IPS-20b (cell line): Measurements from ENCODE around the gene TSPAN18.

Source experiments
- H3K27ac ChIP-seq: one replicate; pipeline ENCODE4 v1.5.1; 2013; ENCODE audit warnings: low read length
- H3K27me3 ChIP-seq: 2 replicates; pipeline ENCODE4 v1.6.1; 2013; ENCODE audit warnings: mild to moderate bottlenecking, low read length, inconsistent platforms; ENCODE audit not compliant: insufficient read depth
- H3K36me3 ChIP-seq: 2 replicates; pipeline ENCODE4 v1.6.1; 2013; ENCODE audit warnings: low read depth, mild to moderate bottlenecking, inconsistent platforms, low read length, moderate library complexity; ENCODE audit not compliant: insufficient read depth
- H3K4me1 ChIP-seq: 2 replicates; pipeline ENCODE4 v1.6.1; 2013; ENCODE audit warnings: mild to moderate bottlenecking, control low read depth, inconsistent platforms, low read length, moderate library complexity; ENCODE audit not compliant: insufficient read depth
- H3K4me3 ChIP-seq: 2 replicates; pipeline ENCODE4 v1.5.1; 2013; ENCODE audit warnings: mild to moderate bottlenecking, low read length, inconsistent platforms
- H3K9ac ChIP-seq: 2 replicates; pipeline ENCODE4 v1.6.1; 2013; ENCODE audit warnings: low read depth, mild to moderate bottlenecking, inconsistent platforms, low read length, moderate library complexity
- H3K9me3 ChIP-seq: 2 replicates; pipeline ENCODE4 v1.6.1; 2013; ENCODE audit warnings: mild to moderate bottlenecking, low read depth, low read length, inconsistent platforms; ENCODE audit not compliant: insufficient read depth

The TSPAN18 gene

GRCh38 chr11:44944853-44945235, 218.1 kb downstream of the TSPAN18 start:
- no peak overlapping the region for H3K9ac ChIP-seq
- no peaks in the 10 kb centered on the region for H3K27me3 ChIP-seq
- H3K4me1 ChIP-seq, result peaks cover 22% of the 10 kb centered on the region; the same call in 1 of the 2 replicates
- no peak overlapping the region for H3K4me3 ChIP-seq
- H3K9me3 ChIP-seq, result no peaks in the 10 kb centered on the region
- no peak overlapping the region for H3K27ac ChIP-seq
- no peaks in the 10 kb centered on the region; the same call in 1 of the 2 replicates for H3K36me3 ChIP-seq

GRCh38 chr11:44945666-44946065, 218.9 kb downstream of the TSPAN18 start:
- H3K36me3 ChIP-seq, result no peaks in the 10 kb centered on the region; the same call in 1 of the 2 replicates
- H3K4me3 ChIP-seq, result no peak overlapping the region
- peaks cover 22% of the 10 kb centered on the region; the same call in 1 of the 2 replicates for H3K4me1 ChIP-seq
- H3K27ac ChIP-seq, result no peak overlapping the region
- H3K9ac ChIP-seq, result no peak overlapping the region
- no peaks in the 10 kb centered on the region for H3K9me3 ChIP-seq
- H3K27me3 ChIP-seq, result no peaks in the 10 kb centered on the region

DNA sequence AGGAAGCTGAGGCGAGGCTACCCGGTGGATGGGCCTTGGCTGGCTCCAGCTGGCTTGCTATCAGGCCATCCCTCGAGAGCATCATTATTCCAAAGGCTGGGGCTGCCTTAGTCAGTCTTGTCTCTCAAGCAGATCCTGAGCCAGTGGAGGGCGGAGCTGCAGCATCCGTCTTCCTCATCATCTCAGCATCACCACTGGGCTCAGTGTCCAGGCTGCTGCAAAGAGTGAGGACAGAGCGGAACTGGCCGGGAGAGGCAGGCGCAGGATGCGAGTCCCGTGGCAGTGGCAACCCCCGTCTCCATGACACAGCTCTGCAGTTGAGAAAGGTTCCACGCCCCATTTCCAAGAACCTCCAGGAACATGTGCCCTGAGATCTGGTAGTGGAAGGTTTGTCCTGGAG, 219.5 kb downstream of the TSPAN18 start:
- Histone ChIP-seq H3K27me3 (no peaks in the 10 kb centered on the region), H3K9ac (no peak overlapping the region), H3K27ac (no peak overlapping the region), H3K9me3 (no peaks in the 10 kb centered on the region), H3K4me3 (no peak overlapping the region), H3K36me3 (no peaks in the 10 kb centered on the region), H3K4me1 (peaks cover 25% of the 10 kb centered on the region; the same call in 1 of the 2 replicates)

DNA sequence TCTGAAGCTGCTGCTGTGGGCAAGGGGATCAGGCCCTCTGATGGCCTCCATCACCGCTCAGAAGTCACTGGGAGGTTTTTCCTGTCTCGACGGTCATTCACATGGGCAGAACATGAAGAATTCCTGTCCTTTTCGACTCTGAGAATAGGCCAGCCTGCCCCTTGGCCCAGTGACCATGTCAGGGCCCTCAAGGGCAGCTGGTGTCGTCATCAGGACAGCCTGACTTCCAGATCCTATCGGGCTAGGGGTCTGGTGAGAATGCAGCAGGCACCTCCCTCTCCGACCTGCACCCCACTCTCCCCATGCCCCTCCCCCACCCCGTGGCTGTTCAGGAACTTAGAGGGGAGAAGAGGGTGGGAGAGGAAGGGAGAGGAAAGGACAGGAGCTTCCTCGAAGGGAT, 220.4 kb downstream of the TSPAN18 start:
- no peak overlapping the region for H3K9ac ChIP-seq
- H3K9me3 ChIP-seq, result no peaks in the 10 kb centered on the region
- no peaks in the 10 kb centered on the region for H3K36me3 ChIP-seq
- H3K4me3 ChIP-seq, result no peak overlapping the region
- no peak overlapping the region for H3K27ac ChIP-seq
- no peaks in the 10 kb centered on the region for H3K27me3 ChIP-seq
- H3K4me1 ChIP-seq, result peaks cover 25% of the 10 kb centered on the region; the same call in 1 of the 2 replicates

GRCh38 chr11:44948155-44948554, 221.4 kb downstream of the TSPAN18 start:
- H3K4me1 ChIP-seq, result peaks cover 20% of the 10 kb centered on the region; the same call in 1 of the 2 replicates
- H3K9ac ChIP-seq, result no peak overlapping the region
- H3K27ac ChIP-seq, result no peak overlapping the region
- no peaks in the 10 kb centered on the region for H3K27me3 ChIP-seq
- no peaks in the 10 kb centered on the region for H3K9me3 ChIP-seq
- no peaks in the 10 kb centered on the region for H3K36me3 ChIP-seq
- H3K4me3 ChIP-seq, result no peak overlapping the region

DNA sequence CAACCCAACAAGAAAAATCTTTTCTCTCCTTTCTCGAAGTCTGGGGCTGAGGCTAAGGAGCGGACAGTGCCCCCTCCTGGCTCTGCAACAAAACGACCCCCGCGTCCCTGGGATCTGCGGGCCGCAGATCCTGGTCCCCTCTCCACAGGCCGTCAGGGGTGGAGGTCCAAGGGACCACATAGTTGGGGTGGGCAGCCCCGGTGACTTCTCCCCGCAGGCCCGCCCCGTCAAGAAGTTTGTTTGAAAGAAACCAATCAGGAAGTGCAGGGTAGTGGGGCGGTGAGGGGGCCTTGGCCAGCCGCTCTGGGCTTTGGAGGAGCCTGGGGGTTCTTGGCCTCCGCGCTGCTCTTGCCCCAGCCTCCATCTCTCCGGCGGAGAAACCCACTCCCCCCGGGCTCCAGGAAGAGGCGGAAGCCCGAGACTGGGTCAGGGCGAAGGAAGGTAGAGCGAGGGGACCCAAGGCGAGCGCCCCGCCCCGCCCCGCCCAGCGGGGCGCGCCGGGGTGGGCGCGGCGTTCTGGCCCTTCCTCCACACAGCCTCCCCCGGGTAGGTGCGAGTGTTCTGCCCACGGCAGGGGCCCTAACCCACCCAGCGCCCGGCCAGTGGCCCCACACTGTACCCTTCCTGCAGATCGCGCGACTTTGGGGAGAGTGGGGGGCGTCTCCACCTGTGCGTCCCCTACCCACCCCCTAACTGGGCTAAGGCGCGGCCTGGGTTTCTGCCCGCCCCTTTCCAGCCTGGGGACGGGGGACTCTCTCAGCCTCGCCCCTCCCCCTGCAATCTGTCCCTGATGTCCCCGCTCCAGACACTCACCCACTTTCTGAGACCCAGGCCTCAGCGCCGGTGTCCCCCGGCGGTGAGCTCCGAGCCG, 222.6 kb downstream of the TSPAN18 start:
- peak overlapping the region; percentile 32 for H3K27ac ChIP-seq

DNA sequence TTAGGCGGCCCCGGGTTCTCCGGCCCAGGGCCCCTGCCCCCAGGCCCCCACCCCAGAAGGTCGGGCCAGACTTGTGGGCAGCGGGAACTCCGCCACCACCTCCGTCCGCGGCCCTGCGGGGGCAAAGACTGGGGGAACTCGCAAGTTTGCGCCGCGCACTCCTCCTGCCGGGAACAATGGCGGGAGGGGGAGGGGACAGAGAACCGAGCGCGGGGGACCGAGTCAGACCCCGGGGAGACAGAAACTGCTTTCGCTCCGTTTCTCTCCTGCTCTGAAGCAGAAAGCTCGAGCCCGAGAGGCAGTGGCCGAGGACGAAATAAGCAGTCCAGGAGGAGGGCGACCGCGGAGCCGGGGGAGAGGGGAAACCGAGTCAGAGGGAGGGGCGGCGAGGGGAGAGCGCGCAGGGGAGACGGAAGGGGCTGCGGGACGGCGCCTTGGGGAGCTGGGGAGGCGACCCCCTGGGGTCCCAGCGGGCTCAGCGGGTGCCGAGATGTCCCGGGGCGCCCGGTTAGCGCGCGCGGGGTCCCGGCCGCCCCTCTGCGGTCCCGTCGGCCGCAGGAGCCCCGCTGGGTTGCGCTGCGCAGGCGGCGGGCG, 223.4 kb downstream of the TSPAN18 start:
- Histone ChIP-seq H3K36me3 (no peaks in the 10 kb centered on the region), H3K4me3 (peak overlapping the region; percentile 82), H3K9ac (peak overlapping the region; percentile 83), H3K27ac (peak overlapping the region; percentile 32), H3K9me3 (no peaks in the 10 kb centered on the region), H3K4me1 (peaks cover 18% of the 10 kb centered on the region), H3K27me3 (no peaks in the 10 kb centered on the region)

More for the DNA sequence above, 222.6 kb downstream of the TSPAN18 start:
- peaks cover 16% of the 10 kb centered on the region for H3K4me1 ChIP-seq
- H3K9me3 ChIP-seq, result no peaks in the 10 kb centered on the region
- H3K27me3 ChIP-seq, result no peaks in the 10 kb centered on the region
- no peaks in the 10 kb centered on the region for H3K36me3 ChIP-seq
- peak overlapping the region; percentile 82 for H3K4me3 ChIP-seq
- H3K9ac ChIP-seq, result peak overlapping the region; percentile 83

DNA sequence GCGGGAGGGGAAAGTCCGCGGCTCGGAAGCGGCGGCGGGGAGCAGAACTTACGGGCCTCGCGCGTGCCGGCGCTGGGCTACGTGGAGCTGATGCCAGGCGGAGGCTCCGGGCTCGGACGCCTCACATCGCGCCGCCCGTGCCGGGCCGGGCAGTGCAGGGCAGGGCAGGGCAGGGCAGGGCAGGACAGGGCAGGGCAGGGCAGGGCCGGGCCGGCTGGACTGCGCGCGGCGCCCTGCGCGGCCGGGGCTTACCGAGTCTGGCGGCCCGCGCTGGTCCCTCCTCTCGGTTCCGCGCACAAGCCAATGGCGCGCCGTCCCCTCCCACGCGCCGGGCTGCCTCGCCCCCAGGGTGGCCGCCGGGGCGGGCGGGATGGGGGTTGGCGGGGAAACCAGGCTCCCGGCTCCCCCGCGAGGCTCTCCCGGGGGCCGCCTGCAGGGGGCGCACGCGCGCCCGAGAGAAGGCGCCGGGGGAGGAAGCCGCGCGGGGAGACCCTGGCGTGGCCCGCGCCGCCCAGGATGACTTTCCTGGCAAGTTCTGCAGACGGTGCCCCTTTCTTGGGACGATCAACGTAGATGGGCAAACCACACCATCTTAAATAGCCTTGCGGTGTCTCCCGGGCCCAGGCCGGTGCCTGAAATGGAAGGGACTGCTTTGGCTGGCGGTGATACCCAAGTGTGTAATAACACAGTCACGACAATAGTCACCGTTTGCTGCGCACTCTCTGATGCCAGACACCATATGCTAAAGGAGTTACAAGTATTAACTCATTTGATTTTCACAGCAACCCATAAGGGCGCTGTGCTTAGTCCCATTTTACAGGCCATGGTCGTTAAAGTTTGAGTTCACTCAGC, 224.1 kb downstream of the TSPAN18 start, which contains the start of gene TP53I11:
TP53I11 (minus strand) TSS at position 259 of the 852 bp plus-strand sequence. CDS start 12,548 bp downstream, outside the sequence.
- peaks cover 3% of the 10 kb centered on the region; the same call in 1 of the 2 replicates for H3K27me3 ChIP-seq
- no peaks in the 10 kb centered on the region for H3K36me3 ChIP-seq
- peaks cover 22% of the 10 kb centered on the region for H3K4me1 ChIP-seq
- peak within 1 kb of the TSS; percentile 83 for H3K9ac ChIP-seq
- peak within 1 kb of the TSS; percentile 82 for H3K4me3 ChIP-seq
- H3K27ac ChIP-seq, result peak within 1 kb of the TSS; percentile 32
- H3K9me3 ChIP-seq, result no peaks in the 10 kb centered on the region

DNA sequence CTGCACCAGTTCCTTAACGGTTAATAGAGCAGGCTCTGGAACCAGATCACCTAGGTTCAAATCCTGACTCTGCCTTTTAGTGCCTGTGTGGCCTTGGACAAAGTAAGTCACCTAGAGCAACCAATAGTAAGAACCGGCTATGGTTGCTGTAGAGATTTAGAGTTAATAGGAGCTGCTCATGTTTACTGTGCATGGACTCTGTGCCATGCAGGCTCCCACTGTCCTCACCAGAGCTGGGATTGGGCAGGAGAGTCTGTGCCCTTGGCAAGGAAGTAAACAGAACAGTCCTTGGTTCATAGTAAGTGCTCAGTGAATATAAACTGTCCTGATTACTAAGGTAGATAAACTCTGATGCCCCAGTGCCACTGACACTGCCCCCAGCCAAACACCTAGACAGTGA, 225.3 kb downstream of the TSPAN18 start:
- no peak overlapping the region for H3K4me3 ChIP-seq
- peaks cover 28% of the 10 kb centered on the region for H3K4me1 ChIP-seq
- H3K27ac ChIP-seq, result no peak overlapping the region
- no peak overlapping the region; the same call in 1 of the 2 replicates for H3K9ac ChIP-seq
- no peaks in the 10 kb centered on the region for H3K9me3 ChIP-seq
- no peaks in the 10 kb centered on the region for H3K36me3 ChIP-seq
- peaks cover 12% of the 10 kb centered on the region; the same call in 1 of the 2 replicates for H3K27me3 ChIP-seq

DNA sequence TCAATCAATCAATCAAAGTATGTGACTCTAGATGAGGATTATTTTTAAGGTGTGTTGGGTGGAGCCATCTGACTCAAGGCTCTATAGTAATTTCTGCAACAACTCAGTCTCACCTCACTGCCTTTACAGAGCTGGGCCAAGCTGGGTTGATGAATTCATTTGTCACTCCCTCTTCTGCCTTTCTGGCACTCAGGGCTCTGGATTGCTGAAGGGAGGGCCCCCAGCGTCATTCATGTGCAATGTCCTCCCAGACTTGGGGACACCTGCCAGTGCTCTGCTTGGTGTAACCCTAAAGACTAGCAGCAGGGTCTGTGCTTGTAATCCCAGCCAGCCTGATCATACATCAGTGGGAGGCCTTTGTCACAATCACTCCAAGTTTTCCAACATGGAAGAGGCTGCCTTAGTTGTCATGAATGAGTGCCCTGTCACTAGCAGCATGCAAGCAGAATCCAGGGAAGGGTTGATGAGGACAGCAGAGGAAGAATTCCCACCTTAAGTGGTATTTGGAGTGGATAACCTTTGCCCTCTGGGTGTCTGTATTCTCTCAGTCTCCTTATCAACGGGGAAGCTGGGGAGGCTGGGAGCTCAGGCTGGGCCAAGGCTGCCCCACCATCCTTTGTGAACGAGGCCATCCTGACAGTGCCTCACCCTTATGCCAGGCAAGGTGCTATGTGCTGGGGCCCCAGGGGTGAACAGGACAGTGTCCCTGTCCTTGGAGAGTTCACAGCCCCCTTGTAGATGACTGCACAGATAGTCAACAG, 225.9 kb downstream of the TSPAN18 start:
- Histone ChIP-seq H3K9ac (no peak overlapping the region), H3K27me3 (peaks cover 18% of the 10 kb centered on the region; the same call in 1 of the 2 replicates), H3K4me1 (peaks cover 28% of the 10 kb centered on the region), H3K9me3 (no peaks in the 10 kb centered on the region), H3K4me3 (no peak overlapping the region), H3K36me3 (no peaks in the 10 kb centered on the region), H3K27ac (no peak overlapping the region)
